HepG2 (cell line): ENCODE measurements around the gene METTL6. TPM values are rescaled to one million over a fixed set of nuclear protein-coding genes. Genes with fewer than 3 reads are reported as not detected.

Experiments
- AKNA ChIP-seq: sonication (generic); formaldehyde crosslinking; IDR thresholded peaks from 2 replicates; pipeline ENCODE4 v1.4.0; 2020; ENCODE audit warnings: missing genetic modification reagents, borderline replicate concordance
- FOXJ3 ChIP-seq: sonication (generic); formaldehyde crosslinking; IDR thresholded peaks from 2 replicates; pipeline ENCODE4 v1.4.0; 2020; ENCODE audit warnings: missing genetic modification reagents, mild to moderate bottlenecking, borderline replicate concordance
- LRRFIP1 ChIP-seq: sonication (generic); formaldehyde crosslinking; conservative IDR thresholded peaks from 2 replicates; pipeline ENCODE4 v1.4.0; 2020; ENCODE audit warnings: missing genetic modification reagents
- THAP8 ChIP-seq: sonication (generic); formaldehyde crosslinking; IDR thresholded peaks from 2 replicates; pipeline ENCODE4 v1.5.1; 2020; ENCODE audit warnings: missing genetic modification reagents, mild to moderate bottlenecking, borderline replicate concordance
- ZNF468 ChIP-seq: sonication (generic); formaldehyde crosslinking; IDR thresholded peaks from 2 replicates; pipeline ENCODE4 v1.8.0; 2022; ENCODE audit warnings: mild to moderate bottlenecking, moderate library complexity, missing genetic modification reagents
- ZNF839 ChIP-seq: sonication (generic); formaldehyde crosslinking; IDR thresholded peaks from 2 replicates; pipeline ENCODE4 v1.4.0; 2020; ENCODE audit warnings: missing genetic modification reagents, mild to moderate bottlenecking, borderline replicate concordance
- polyA plus RNA-seq, 8 experiments: library from polyadenylated mRNA; depleted of rRNA in 3 of 8; stranded (reverse) in 7 of 8; unstranded in 1 of 8; fragments of >200 nt; fragmentation: Illumina TruSeq in 4 of 8; extraction: Trizol in 4 of 8; gene quantifications; 2 replicates each; pipeline versions ENCODE4 v1.2.1 to v1.2.3, GENCODE V29; 2011 to 2016; ENCODE audit warnings: low read depth in 4 of 8, missing spikeins in 1 of 8, mixed read lengths in 1 of 8; ENCODE audit not compliant: insufficient read depth in 1 of 8
- total RNA-seq, 5 experiments: library from RNA; depleted of rRNA; stranded (reverse); fragments of >200 nt; fragmentation: Illumina TruSeq; extraction: Trizol; gene quantifications; 2 replicates each; pipeline ENCODE4 v1.2.3, GENCODE V29; 2016; ENCODE audit warnings: low read depth in 1 of 5

Gene METTL6
- total and polyA plus RNA-seq, 2 of the 13 experiments (the other 11 are each of a cell fraction or from before 2014, with no cell fraction given), result 17.2 to 29.4 TPM

- TF ChIP-seq LRRFIP1 (CRISPR knock-in tag) (no peak), ZNF839 (no peak), FOXJ3 (CRISPR knock-in tag) (no peak), ZNF468 (CRISPR knock-in tag) (no peak), AKNA (no peak), THAP8 (CRISPR knock-in tag) (no peak)
Measured at GRCh38 chr3:15372918-15373317, 54.4 kb downstream of the METTL6 start (continued).
